ENCODE data around the gene ALLC.

The ALLC gene

GRCh38 chr2:3681625-3682024, 23.6 kb downstream of the ALLC start:
- Histone ChIP-seq H3K27me3 (ENCODE audit: low read length) (no peaks in the 10 kb centered on the region), H3K9me3 (ENCODE audit: insufficient read depth, low read length) (no peaks in the 10 kb centered on the region), H3K9me2 (replicated peaks; ENCODE audit: insufficient read depth, low read length) (no peaks in the 10 kb centered on the region), H3K36me3 (ENCODE audit: low read length) (no peaks in the 10 kb centered on the region), H3K9ac (ENCODE audit: low read length) (no peak overlapping the region), H3K27ac (ENCODE audit: low read depth, low read length) (no peak overlapping the region), H3K79me2 (ENCODE audit: insufficient read depth, low read length) (no peaks in the 10 kb centered on the region), H4K20me1 (ENCODE audit: low read depth, low read length) (no peaks in the 10 kb centered on the region), H3K4me2 (ENCODE audit: low read depth, low read length, poor library complexity, severe bottlenecking) (no peak overlapping the region), H2AFZ (ENCODE audit: low read depth, low read length, severe bottlenecking) (no peak overlapping the region), H3K4me3 (ENCODE audit: insufficient read depth, low read length, poor library complexity, severe bottlenecking) (no peak overlapping the region), H3F3A (ENCODE audit: insufficient read depth) (no peaks in the 10 kb centered on the region)
- TF ChIP-seq CTCF (IDR thresholded peaks at IDR 0.05; ENCODE audit: insufficient read depth, low read length, poor library complexity, severe bottlenecking) = no peak
- no peak for TF ChIP-seq EZH2phosphoT487 (conservative IDR thresholded peaks at IDR 0.05; ENCODE audit: low read length)

GRCh38 chr2:3682811-3683210, 24.8 kb downstream of the ALLC start:
- no peak for TF ChIP-seq EZH2phosphoT487 (conservative IDR thresholded peaks at IDR 0.05; ENCODE audit: low read length)
- no peak for TF ChIP-seq CTCF (IDR thresholded peaks at IDR 0.05; ENCODE audit: insufficient read depth, low read length, poor library complexity, severe bottlenecking)
- H3K4me2 ChIP-seq (ENCODE audit: low read depth, low read length, poor library complexity, severe bottlenecking) = no peak overlapping the region
- no peaks in the 10 kb centered on the region for H3F3A ChIP-seq (ENCODE audit: insufficient read depth)
- H3K27ac ChIP-seq (ENCODE audit: low read depth, low read length) = no peak overlapping the region
- H3K36me3 ChIP-seq (ENCODE audit: low read length) = no peaks in the 10 kb centered on the region
- H3K9me2 ChIP-seq (replicated peaks; ENCODE audit: insufficient read depth, low read length) = no peaks in the 10 kb centered on the region
- no peaks in the 10 kb centered on the region for H3K79me2 ChIP-seq (ENCODE audit: insufficient read depth, low read length)
- no peak overlapping the region for H2AFZ ChIP-seq (ENCODE audit: low read depth, low read length, severe bottlenecking)
- H3K4me3 ChIP-seq (ENCODE audit: insufficient read depth, low read length, poor library complexity, severe bottlenecking) = no peak overlapping the region
- H3K9ac ChIP-seq (ENCODE audit: low read length) = no peak overlapping the region
- H4K20me1 ChIP-seq (ENCODE audit: low read depth, low read length) = no peaks in the 10 kb centered on the region
- H3K9me3 ChIP-seq (ENCODE audit: insufficient read depth, low read length) = no peaks in the 10 kb centered on the region
- H3K27me3 ChIP-seq (ENCODE audit: low read length) = no peaks in the 10 kb centered on the region

GRCh38 chr2:3683748-3684454, 25.9 kb downstream of the ALLC start:
- Histone ChIP-seq H3K27me3 (ENCODE audit: low read length) (no peaks in the 10 kb centered on the region), H3K79me2 (ENCODE audit: insufficient read depth, low read length) (no peaks in the 10 kb centered on the region), H3K27ac (ENCODE audit: low read depth, low read length) (no peak overlapping the region), H3K36me3 (ENCODE audit: low read length) (no peaks in the 10 kb centered on the region), H3K9me2 (replicated peaks; ENCODE audit: insufficient read depth, low read length) (no peaks in the 10 kb centered on the region), H3K9me3 (ENCODE audit: insufficient read depth, low read length) (no peaks in the 10 kb centered on the region), H3F3A (ENCODE audit: insufficient read depth) (no peaks in the 10 kb centered on the region), H3K4me3 (ENCODE audit: insufficient read depth, low read length, poor library complexity, severe bottlenecking) (no peak overlapping the region), H2AFZ (ENCODE audit: low read depth, low read length, severe bottlenecking) (no peak overlapping the region), H3K9ac (ENCODE audit: low read length) (no peak overlapping the region), H4K20me1 (ENCODE audit: low read depth, low read length) (no peaks in the 10 kb centered on the region), H3K4me2 (ENCODE audit: low read depth, low read length, poor library complexity, severe bottlenecking) (no peak overlapping the region)
- TF ChIP-seq EZH2phosphoT487 (conservative IDR thresholded peaks at IDR 0.05; ENCODE audit: low read length) (no peak), CTCF (IDR thresholded peaks at IDR 0.05; ENCODE audit: insufficient read depth, low read length, poor library complexity, severe bottlenecking) (no peak)
